Esophagus squamous epithelium (tissue), 4 donors: Measurements from ENCODE around the gene THBS4.

ENCODE experiments used
- CTCF ChIP-seq, 6 experiments: fragments of 450-650 bp in 4 of 6; fragments of 200-600 bp in 2 of 6; sonication (generic) in 2 of 6; IDR thresholded peaks; one replicate each; pipeline ENCODE4 v1.5.1; 2016 to 2019; ENCODE audit warnings: antibody characterized with exemption in 6 of 6, mild to moderate bottlenecking in 4 of 6, moderate library complexity in 4 of 6
- POLR2A ChIP-seq, 4 donors: fragments of 450-650 bp; IDR thresholded peaks; one replicate each; pipeline ENCODE4 v1.6.1; 2017; ENCODE audit warnings: antibody characterized with exemption in 4 of 4, mild to moderate bottlenecking in 4 of 4, moderate library complexity in 3 of 4

GRCh38 chr5:80078921-80079320 lies 43.8 kb downstream of the THBS4 start:
- TF ChIP-seq CTCF (IDR thresholded peaks at IDR 0.05) (no peak), POLR2A (IDR thresholded peaks at IDR 0.05) (no peak)
